Measurements from ENCODE around the gene TMIGD1.

Gene TMIGD1

GRCh38 chr17:30323895-30324319 is 9.9 kb downstream of the TMIGD1 start:
- peak; percentile 36 for DNase-seq

GRCh38 chr17:30323262-30323894 is 10.5 kb downstream of the TMIGD1 start:
- peak; percentile 49 for DNase-seq

- DNase-seq, result no peak
Observed at GRCh38 chr17:30321314-30321713, 12.5 kb downstream of the TMIGD1 start.

GRCh38 chr17:30318155-30318554 is 15.7 kb downstream of the TMIGD1 start:
- no peak for DNase-seq

- DNase-seq, result no peak
Observed at GRCh38 chr17:30316736-30317135, 17.1 kb downstream of the TMIGD1 start.

GRCh38 chr17:30315106-30315505 is 18.8 kb downstream of the TMIGD1 start:
- DNase-seq, result no peak

DNA sequence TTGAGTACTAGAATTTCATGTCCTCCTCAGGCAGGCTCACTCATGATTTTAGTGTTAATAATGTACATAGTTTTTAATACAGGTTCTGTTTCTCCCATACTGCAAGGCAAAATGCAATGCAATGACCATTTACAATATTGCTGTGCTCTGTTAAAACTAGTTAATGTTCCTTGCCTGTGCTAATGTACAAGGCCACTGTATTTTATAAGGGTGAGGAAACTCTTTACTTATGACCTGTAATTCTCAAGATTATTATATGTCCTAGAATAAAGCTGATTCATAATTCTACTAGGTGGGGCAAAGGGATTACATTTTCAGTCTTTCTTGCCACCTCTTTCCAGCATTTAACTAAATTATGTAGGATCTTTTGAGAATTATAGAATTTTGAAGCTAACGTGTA is 19.4 kb downstream of the TMIGD1 start:
- no peak for DNase-seq

- no peak for DNase-seq
Observed at GRCh38 chr17:30312226-30312625, 21.6 kb downstream of the TMIGD1 start.

DNA sequence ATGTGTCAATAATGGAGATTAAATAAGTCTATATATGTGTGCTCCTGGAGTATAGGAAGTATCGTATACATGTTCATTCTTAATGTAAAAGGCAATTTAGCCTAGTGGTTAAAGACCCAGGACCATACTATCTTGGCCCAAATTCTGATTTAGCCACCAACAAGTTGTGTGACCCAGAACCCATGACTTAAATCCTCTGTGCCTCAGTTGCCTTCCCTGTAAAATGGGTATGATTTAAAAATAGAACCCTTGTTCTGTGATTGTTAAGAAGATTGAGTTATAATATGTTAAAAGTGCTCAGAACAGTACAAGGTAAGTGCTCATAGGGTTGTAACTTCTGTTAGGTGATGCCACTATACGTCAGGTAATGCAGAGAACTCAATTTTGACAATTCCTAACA is 23.3 kb downstream of the TMIGD1 start:
- DNase-seq, result no peak

- DNase-seq, result no peak
Observed at GRCh38 chr17:30309591-30309990, 24.3 kb downstream of the TMIGD1 start.

DNA sequence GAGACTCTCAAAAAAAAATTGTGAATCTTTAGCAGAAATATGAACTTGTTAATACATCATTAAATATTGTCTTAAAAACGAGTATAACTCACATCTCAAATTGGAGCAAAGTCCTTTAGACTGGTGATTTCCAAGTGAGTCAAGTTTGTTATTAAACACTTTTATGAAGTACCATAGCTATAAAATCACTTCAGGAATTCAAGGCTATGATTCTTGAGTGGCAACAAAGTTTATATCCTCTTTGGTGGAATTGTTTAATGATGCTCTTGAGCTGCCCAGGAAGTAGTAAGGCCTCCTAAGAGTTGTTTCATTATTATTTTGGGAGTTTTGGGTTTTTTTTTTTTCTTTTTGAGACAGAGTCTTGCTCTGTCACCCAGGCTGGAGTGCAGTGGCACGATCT is 25.5 kb downstream of the TMIGD1 start:
- DNase-seq, result no peak

DNA sequence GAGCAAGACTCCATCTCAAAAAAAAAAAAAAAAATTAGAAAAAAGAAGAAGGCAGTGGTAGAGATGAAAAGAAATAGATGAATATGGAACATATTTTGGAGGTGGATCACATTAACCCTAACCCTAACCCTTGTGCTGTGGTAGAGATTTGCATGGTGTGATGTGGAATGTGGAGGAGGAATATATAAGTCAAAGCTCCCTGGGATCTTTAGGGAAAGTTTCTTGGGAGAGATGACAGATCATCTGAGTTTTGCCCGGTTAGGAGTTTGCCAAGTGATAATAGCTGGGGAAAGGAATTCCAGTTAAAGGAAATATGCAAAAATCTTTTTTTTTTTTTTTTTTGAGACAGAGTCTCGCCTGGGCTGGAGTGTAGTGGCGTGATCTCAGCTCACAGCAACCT is 29.1 kb downstream of the TMIGD1 start:
- no peak for DNase-seq

DNA sequence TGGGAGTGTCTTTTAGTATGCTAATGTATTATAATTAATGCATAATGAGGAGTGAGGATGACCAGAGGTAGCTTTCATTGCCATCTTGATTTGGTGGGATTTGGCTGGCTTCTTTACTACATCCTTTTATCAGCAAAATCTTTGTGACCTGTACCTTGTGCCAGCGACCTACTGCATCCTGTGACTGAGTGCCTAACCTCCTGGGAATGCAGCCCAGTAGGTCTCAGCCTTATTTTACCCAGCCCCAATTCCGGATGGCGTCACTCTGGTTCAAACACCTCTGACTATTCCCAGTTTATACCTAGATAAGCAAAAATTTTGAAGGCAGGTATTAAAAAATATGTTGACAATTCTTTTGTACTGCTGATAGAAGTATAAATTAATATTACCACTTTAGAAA is 31.6 kb downstream of the TMIGD1 start:
- no peak for DNase-seq

- no peak for DNase-seq
Observed at GRCh38 chr17:30300818-30301217, 33.0 kb downstream of the TMIGD1 start.

DNA sequence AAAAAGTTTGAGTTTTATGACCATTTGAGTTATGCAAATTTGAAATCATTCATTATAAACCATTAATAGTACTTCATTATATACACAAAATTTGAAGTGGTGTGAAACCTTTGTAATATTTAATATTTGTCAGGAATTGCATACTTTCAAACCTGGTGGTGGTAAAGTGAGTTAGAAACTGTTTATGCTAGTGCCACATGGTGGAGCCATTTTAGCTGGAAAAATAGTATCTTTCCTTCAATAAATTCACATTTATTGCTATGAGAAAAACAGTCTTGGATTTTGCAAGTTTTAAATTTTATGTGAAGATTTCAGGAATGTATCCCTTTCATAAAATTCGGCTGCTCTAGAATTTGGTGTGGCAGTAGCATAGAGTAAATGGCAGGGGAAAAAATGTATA is 34.9 kb downstream of the TMIGD1 start:
- no peak for DNase-seq

DNA sequence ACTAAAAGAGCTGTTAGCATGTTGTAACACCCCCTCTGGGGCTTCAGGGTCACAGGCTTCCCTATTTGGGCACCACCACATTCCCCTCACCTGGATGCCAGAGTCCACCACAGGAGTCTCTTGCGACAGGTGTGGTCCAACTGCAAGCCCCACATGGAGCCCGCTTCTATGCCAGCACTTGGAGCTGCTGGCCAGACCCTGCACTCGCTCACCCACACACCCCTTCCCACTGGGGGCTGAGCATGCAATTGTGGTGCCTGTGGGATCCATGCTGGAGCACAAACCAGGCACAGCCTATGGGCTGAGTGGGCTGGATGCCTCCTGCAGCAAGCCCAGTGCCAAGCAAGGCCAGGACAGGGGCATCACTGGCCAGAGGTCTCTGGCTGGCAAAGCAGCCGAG is 36.1 kb downstream of the TMIGD1 start:
- DNase-seq, result no peak

GRCh38 chr17:30296499-30297080 is 37.3 kb downstream of the TMIGD1 start:
- DNase-seq, result no peak

- DNase-seq, result peak; percentile 18
Observed at GRCh38 chr17:30292286-30292858, 41.5 kb downstream of the TMIGD1 start.

GRCh38 chr17:30291543-30292285 is 42.1 kb downstream of the TMIGD1 start, which contains the start of gene BLMH:
BLMH (minus strand) TSS chr17:30291944; CDS start chr17:30291819, 125 bp downstream.
- DNase-seq, result peak; percentile 77

- DNase-seq, result peak; percentile 24
Observed at GRCh38 chr17:30290696-30291542, 42.9 kb downstream of the TMIGD1 start.

DNA sequence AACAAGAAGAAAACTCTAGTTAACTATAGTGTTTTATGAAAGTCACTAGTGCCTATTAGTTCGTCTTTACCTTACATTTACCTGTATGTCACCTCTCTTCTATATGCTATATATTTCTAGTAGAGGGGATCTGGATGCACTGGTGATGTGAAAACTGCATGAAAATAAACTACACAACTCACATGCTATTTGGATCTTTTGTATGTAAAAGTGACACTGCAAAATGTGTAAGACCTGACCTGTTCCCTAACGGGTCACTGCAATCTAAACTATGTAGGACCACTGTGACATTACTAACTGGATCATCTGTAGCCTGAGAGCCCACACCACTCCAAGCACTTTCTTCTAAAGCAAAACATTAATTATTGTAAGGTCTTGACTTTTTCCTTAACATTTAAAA is 43.8 kb downstream of the TMIGD1 start:
- no peak for DNase-seq

GRCh38 chr17:30279156-30279555 is 54.7 kb downstream of the TMIGD1 start:
- no peak for DNase-seq

DNA sequence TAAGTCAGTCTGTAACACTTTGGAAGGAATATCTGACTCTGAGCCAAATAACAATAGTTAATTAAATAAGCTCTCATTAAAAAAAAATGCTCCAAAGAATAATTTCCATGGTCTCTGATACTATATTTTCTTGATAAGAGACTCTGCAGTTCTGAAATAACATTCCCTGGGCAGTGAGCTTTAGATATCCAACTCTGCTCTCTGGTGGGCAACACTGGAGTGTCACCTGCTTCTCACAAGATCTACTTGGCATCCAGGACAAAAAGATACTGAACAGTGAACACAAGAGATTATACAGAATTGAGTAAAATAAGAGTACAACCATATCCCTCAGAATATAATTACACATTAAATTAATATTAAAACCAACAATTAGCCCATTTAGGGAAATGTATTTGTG is 55.8 kb downstream of the TMIGD1 start:
- no peak for DNase-seq

Measured in CD4-positive, alpha-beta T cell treated with Interleukin-15 for 1 hour (primary cell).